Ovary (tissue), 9 donors: ENCODE results near the gene ST3GAL3. TPM values are rescaled to one million over a fixed set of nuclear protein-coding genes. Genes with fewer than 3 reads are reported as not detected.
A peak's percentile ranks its signal among the peaks of the same experiment; 100 is the strongest.

Experiments used
- DNase-seq, 5 donors: peaks; one replicate each; pipeline ENCODE4 v3.0.0-alpha.2; 2019 to 2020
- H3K27ac ChIP-seq, 2 donors: fragments of 200-600 bp; one replicate each; pipeline versions ENCODE4 v1.5.1 to v1.8.0; 2019 to 2022
- H3K27me3 ChIP-seq: fragments of 200-600 bp; one replicate; pipeline ENCODE4 v1.8.0; 2022
- H3K36me3 ChIP-seq: fragments of 200-600 bp; sonication (generic); one replicate; pipeline ENCODE4 v1.5.1; 2019
- H3K4me1 ChIP-seq: one replicate; pipeline ENCODE4 v1.8.1; 2013; ENCODE audit warnings: mild to moderate bottlenecking, moderate library complexity; ENCODE audit not compliant: insufficient read depth
- H3K4me3 ChIP-seq: fragments of 200-600 bp; sonication (generic); one replicate; pipeline ENCODE4 v1.5.1; 2017
- H3K9me3 ChIP-seq, 2 donors: fragments of 200-600 bp in 1 of 2; sonication (generic) in 1 of 2; one replicate each; pipeline versions ENCODE4 v1.5.1 to v1.8.1; 2013 to 2019; ENCODE audit warnings: mild to moderate bottlenecking in 1 of 2, moderate library complexity in 1 of 2
- EP300 ChIP-seq: sonication (generic); formaldehyde crosslinking; IDR thresholded peaks from one replicate; pipeline ENCODE4 v1.6.1; 2017; ENCODE audit warnings: antibody characterized with exemption
- POLR2A ChIP-seq: fragments of 450-650 bp; IDR thresholded peaks from one replicate; pipeline ENCODE4 v1.6.1; 2017; ENCODE audit warnings: antibody characterized with exemption, mild to moderate bottlenecking, moderate library complexity
- WGBS, 3 donors: extraction: QIAGEN DNeasy Blood & Tissue Kit in 1 of 3; methylation state at CpG; one replicate each; pipeline versions ENCODE4 v1.1.5 to v1.1.7; 2013 to 2017; 5-methylcytosine and 5-hydroxymethylcytosine counted together
- intact Hi-C, 4 donors: fragments of 100-400 bp; cut with DNase I; formaldehyde crosslinking; loops; one replicate each; pipeline versions ENCODE4 v1.11.0 to v1.15.1; 2022 to 2023
- polyA plus RNA-seq, 2 donors: library from polyadenylated mRNA; stranded (reverse); fragments of 200-250 nt in 1 of 2; fragments of 350-450 nt in 1 of 2; fragmentation: Illumina TruSeq in 1 of 2; extraction: RNeasy Lipid Tissue Mini Kit (QIAGEN cat#74804) in 1 of 2; gene quantifications; one replicate each; pipeline ENCODE4 v1.2.3, GENCODE V29; 2013 to 2014
- total RNA-seq, 7 donors: library from RNA; depleted of rRNA in 2 of 7; stranded (reverse); fragments of >200 nt in 2 of 7; fragmentation: NEBNext Ultra II Directional in 3 of 7; extraction: Animal tissue kit (Norgen Biotek cat#: 25700) in 3 of 7; gene quantifications; one replicate each; pipeline versions ENCODE4 v1.1.0 to v1.2.4, GENCODE V29; 2016 to 2023
- TF ChIP-seq, protein P1 (sequence below), 3 donors: fragments of 450-650 bp in 2 of 3; fragments of 200-600 bp in 1 of 3; IDR thresholded peaks; one replicate each; pipeline versions ENCODE4 v1.5.1 to v1.8.0; 2016 to 2022; ENCODE audit warnings: antibody characterized with exemption in 3 of 3, mild to moderate bottlenecking in 1 of 3
- donor health status: DM: no; HTN: no; CAD: no; lungs with moderate emphysema.
- donor health status: DM: no; HTN: no; CAD: no.
- donor health status: Bipolar disorder and iron deficiency.
- donor health status: DM: yes; HTN: yes; CAD: no.
- donor health status: DM: no; HTN: no; CAD: no.
- donor health status: DM: yes; HTN: yes; CAD: no.

Gene ST3GAL3
- total and polyA plus RNA-seq, 9 donors, result 11.4 to 43.3 (median 27.1) TPM

DNA sequence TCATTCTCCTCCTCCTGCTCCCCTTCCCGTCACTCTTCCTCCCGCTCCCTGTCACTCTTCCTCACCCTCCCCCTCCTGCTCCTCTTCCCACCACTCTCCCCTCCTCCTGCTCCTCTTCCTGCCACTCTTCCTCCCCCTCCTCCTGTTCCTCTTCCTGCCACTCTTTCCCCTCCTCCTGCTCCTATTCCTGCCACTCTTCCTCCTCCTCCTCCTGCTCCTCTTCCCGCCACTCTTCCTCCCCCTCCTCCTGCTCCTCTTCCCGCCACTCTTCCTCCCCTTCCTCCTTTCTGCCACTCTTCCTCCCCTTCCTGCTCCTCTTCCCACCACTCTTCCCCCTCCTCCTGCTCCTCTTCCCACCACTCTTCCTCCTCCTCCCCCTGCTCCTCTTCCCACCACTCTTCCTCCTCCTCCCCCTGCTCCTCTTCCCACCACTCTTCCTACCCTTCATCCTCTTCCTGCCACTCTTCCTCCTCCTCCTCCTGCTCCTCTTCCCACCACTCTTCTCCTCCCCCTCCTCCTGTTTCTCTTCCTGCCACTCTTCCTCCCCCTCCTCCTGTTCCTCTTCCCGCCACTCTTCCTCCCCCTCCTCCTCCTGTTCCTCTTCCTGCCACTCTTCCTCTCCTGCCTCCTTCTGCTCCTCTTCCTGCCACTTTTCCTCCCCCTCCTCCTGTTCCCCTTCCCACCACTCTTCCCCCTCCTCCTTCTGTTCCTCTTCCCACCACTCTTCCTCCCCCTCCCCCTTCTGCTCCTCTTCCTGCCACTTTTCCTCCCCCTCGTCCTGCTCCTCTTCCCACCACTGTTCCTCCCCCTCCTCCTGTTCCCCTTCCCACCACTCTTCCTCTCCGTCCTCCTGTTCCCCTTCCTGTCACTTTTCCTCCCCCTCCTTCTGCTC lies 197.6 kb downstream of the ST3GAL3 start:
- no peaks in the 10 kb centered on the region for H3K27me3 ChIP-seq
- H3K36me3 ChIP-seq, result no peaks in the 10 kb centered on the region
- H3K9me3 ChIP-seq, result no peaks in the 10 kb centered on the region
- WGBS, 3 donors, result 48 to 68% (median 65%) methylated on average over 7 of the region's 7 CpGs
- no peaks in the 10 kb centered on the region for H3K4me1 ChIP-seq
- no peak for DNase-seq
- no peak overlapping the region for H3K4me3 ChIP-seq
- intact Hi-C loops, result no loop called here
- TF ChIP-seq POLR2A (no peak), EP300 (no peak)
- TF ChIP-seq, protein P1, sequence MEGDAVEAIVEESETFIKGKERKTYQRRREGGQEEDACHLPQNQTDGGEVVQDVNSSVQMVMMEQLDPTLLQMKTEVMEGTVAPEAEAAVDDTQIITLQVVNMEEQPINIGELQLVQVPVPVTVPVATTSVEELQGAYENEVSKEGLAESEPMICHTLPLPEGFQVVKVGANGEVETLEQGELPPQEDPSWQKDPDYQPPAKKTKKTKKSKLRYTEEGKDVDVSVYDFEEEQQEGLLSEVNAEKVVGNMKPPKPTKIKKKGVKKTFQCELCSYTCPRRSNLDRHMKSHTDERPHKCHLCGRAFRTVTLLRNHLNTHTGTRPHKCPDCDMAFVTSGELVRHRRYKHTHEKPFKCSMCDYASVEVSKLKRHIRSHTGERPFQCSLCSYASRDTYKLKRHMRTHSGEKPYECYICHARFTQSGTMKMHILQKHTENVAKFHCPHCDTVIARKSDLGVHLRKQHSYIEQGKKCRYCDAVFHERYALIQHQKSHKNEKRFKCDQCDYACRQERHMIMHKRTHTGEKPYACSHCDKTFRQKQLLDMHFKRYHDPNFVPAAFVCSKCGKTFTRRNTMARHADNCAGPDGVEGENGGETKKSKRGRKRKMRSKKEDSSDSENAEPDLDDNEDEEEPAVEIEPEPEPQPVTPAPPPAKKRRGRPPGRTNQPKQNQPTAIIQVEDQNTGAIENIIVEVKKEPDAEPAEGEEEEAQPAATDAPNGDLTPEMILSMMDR (IDR thresholded peaks at IDR 0.05), result no peak
- no peak overlapping the region for H3K27ac ChIP-seq

DNA sequence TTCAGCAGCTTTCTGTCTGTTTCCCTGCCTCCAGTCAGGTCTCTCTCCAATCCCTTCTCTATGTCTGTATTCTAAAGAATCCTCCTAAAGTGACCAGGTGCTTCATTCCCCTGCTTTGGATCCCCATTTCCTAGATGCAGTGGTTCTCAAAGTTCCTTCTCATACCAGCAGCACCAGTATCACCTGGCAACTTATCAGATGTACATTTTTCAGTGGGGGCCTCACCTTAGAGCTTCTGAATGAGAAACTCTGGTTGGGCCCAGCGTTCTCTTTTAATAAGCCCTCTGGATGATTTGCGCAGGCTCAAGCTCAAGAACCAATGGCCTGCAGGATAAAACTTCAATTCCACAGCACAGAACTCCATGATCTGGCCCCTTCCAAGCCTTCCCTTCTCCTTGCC lies 200.9 kb downstream of the ST3GAL3 start:
- 99 to 100% (median 100%) methylated on average over 2 of the region's 2 CpGs for WGBS, 3 donors
- peaks cover 5% of the 10 kb centered on the region for H3K4me1 ChIP-seq
- H3K9me3 ChIP-seq, result no peaks in the 10 kb centered on the region
- no peak for DNase-seq
- no peaks in the 10 kb centered on the region for H3K27me3 ChIP-seq
- no peaks in the 10 kb centered on the region for H3K36me3 ChIP-seq
- H3K27ac ChIP-seq, result no peak overlapping the region
- TF ChIP-seq, protein P1 (IDR thresholded peaks at IDR 0.05), result no peak
- TF ChIP-seq POLR2A (no peak), EP300 (no peak)
- H3K4me3 ChIP-seq, result no peak overlapping the region
- intact Hi-C loops, result no loop called here

GRCh38 chr1:43908858-43909257 lies 201.5 kb downstream of the ST3GAL3 start:
- no peaks in the 10 kb centered on the region for H3K9me3 ChIP-seq
- no peaks in the 10 kb centered on the region for H3K36me3 ChIP-seq
- WGBS, 3 donors, result 93% methylated on average over 5 of the region's 5 CpGs
- no peak overlapping the region for H3K27ac ChIP-seq
- H3K4me1 ChIP-seq, result peaks cover 8% of the 10 kb centered on the region
- intact Hi-C loops, result no loop called here
- no peaks in the 10 kb centered on the region for H3K27me3 ChIP-seq
- no peak for DNase-seq
- TF ChIP-seq EP300, result no peak
- TF ChIP-seq, protein P1 (IDR thresholded peaks at IDR 0.05), result no peak
- no peak for TF ChIP-seq POLR2A
- H3K4me3 ChIP-seq, result no peak overlapping the region

- DNase-seq, result no peak
- intact Hi-C loops, result no loop called here
- no peak for TF ChIP-seq EP300
- Histone ChIP-seq H3K27ac (no peak overlapping the region), H3K9me3 (no peaks in the 10 kb centered on the region), H3K4me1 (peaks cover 8% of the 10 kb centered on the region), H3K4me3 (no peak overlapping the region), H3K36me3 (no peaks in the 10 kb centered on the region), H3K27me3 (no peaks in the 10 kb centered on the region)
- WGBS, 3 donors, result 92 to 98% (median 93%) methylated on average over 1 of the region's 1 CpG
These were observed 203.0 kb downstream of the ST3GAL3 start for GRCh38 chr1:43910343-43910742.

- Histone ChIP-seq H3K36me3 (no peaks in the 10 kb centered on the region), H3K27me3 (no peaks in the 10 kb centered on the region), H3K9me3 (no peaks in the 10 kb centered on the region), H3K27ac (no peak overlapping the region), H3K4me3 (no peak overlapping the region), H3K4me1 (peaks cover 8% of the 10 kb centered on the region)
- peak in 2 of 5 donors; percentile 29 to 49 for DNase-seq
- TF ChIP-seq, protein P1 (IDR thresholded peaks at IDR 0.05), result no peak
- TF ChIP-seq POLR2A, result no peak
- TF ChIP-seq EP300, result no peak
- intact Hi-C loops, result no loop called here
- WGBS, 3 donors, result 48 to 63% (median 52%) methylated on average over 2 of the region's 2 CpGs
These were observed 205.3 kb downstream of the ST3GAL3 start for GRCh38 chr1:43912607-43913006.
